GM23338 (cell line): ENCODE data around the gene PTS.

Experiments used
- EZH2 ChIP-seq: fragments of 200-600 bp; sonication (generic); IDR thresholded peaks from one replicate; pipeline ENCODE4 v1.8.0; 2017; ENCODE audit warnings: antibody characterized with exemption, mild to moderate bottlenecking, low read depth; ENCODE audit not compliant: unreplicated experiment
- EZH2phosphoT487 ChIP-seq: fragments of 200-600 bp; sonication (generic); IDR thresholded peaks from one replicate; pipeline ENCODE4 v1.8.1; 2018; ENCODE audit warnings: antibody characterized with exemption; ENCODE audit not compliant: unreplicated experiment
- JUNB ChIP-seq: IDR thresholded peaks from one replicate; pipeline ENCODE4 v1.6.1; 2016; ENCODE audit warnings: antibody characterized with exemption; ENCODE audit not compliant: unreplicated experiment
- TF ChIP-seq, protein P1 (sequence below), 2 experiments: fragments of 200-600 bp in 1 of 2; sonication (generic) in 1 of 2; conservative IDR thresholded peaks; 2 replicates each; pipeline versions ENCODE4 v1.5.1 to v1.6.1; 2016 to 2017; ENCODE audit warnings: antibody characterized with exemption in 2 of 2, low read depth in 2 of 2, mild to moderate bottlenecking in 2 of 2, moderate library complexity in 1 of 2
- TF ChIP-seq, protein P2 (sequence below): IDR thresholded peaks from one replicate; pipeline ENCODE4 v1.6.1; 2018; ENCODE audit warnings: antibody characterized with exemption; ENCODE audit not compliant: unreplicated experiment

DNA sequence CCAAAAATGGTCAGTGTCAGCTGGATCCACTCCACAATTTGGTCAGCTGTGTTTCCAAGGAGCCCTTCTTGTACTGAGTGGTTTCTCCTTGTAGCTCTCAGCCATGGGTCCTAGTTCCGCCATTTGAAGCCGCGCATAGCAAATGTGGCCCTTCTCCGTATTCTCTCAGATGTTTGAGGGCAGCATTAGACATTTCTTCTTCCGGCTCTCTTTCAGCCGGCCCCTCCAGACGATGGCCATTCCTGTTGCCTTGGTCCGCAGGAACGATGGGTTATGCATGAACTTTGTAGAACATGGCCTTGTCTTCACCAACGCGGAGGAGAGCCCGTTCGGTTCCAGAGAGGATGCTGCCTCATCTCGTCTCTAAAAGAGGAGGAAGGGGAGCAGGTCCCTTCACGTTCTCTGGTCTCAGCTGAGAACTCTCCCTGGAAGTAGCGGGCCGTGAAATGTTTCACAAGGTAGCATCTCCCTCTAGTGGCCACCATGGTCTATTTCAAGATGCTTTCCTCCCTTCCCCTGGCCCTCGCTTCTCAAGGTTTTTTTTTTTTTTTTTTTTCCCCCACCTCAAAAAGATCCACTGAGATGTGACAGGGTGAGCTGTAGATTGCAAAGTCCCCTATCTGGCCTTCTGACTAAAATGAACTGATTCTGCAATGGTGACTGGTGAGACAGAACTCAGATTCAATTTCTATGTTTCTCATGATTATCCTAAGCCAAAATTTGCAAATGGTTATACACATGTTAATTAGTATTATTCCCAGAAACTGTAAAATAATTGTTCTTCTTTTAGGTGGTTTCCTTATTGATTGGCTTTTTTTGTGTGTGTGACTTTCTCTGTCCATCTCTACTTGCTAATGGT lies 54.3 kb downstream of the PTS start:
- TF ChIP-seq, protein P1, sequence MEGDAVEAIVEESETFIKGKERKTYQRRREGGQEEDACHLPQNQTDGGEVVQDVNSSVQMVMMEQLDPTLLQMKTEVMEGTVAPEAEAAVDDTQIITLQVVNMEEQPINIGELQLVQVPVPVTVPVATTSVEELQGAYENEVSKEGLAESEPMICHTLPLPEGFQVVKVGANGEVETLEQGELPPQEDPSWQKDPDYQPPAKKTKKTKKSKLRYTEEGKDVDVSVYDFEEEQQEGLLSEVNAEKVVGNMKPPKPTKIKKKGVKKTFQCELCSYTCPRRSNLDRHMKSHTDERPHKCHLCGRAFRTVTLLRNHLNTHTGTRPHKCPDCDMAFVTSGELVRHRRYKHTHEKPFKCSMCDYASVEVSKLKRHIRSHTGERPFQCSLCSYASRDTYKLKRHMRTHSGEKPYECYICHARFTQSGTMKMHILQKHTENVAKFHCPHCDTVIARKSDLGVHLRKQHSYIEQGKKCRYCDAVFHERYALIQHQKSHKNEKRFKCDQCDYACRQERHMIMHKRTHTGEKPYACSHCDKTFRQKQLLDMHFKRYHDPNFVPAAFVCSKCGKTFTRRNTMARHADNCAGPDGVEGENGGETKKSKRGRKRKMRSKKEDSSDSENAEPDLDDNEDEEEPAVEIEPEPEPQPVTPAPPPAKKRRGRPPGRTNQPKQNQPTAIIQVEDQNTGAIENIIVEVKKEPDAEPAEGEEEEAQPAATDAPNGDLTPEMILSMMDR (conservative IDR thresholded peaks at IDR 0.05; ENCODE audit: low read depth in 2 of 2), result peak; percentile 77 to 87
- TF ChIP-seq, protein P2, sequence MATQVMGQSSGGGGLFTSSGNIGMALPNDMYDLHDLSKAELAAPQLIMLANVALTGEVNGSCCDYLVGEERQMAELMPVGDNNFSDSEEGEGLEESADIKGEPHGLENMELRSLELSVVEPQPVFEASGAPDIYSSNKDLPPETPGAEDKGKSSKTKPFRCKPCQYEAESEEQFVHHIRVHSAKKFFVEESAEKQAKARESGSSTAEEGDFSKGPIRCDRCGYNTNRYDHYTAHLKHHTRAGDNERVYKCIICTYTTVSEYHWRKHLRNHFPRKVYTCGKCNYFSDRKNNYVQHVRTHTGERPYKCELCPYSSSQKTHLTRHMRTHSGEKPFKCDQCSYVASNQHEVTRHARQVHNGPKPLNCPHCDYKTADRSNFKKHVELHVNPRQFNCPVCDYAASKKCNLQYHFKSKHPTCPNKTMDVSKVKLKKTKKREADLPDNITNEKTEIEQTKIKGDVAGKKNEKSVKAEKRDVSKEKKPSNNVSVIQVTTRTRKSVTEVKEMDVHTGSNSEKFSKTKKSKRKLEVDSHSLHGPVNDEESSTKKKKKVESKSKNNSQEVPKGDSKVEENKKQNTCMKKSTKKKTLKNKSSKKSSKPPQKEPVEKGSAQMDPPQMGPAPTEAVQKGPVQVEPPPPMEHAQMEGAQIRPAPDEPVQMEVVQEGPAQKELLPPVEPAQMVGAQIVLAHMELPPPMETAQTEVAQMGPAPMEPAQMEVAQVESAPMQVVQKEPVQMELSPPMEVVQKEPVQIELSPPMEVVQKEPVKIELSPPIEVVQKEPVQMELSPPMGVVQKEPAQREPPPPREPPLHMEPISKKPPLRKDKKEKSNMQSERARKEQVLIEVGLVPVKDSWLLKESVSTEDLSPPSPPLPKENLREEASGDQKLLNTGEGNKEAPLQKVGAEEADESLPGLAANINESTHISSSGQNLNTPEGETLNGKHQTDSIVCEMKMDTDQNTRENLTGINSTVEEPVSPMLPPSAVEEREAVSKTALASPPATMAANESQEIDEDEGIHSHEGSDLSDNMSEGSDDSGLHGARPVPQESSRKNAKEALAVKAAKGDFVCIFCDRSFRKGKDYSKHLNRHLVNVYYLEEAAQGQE, result no peak
- TF ChIP-seq EZH2phosphoT487 (no peak), JUNB (no peak), EZH2 (no peak)
